ENCODE measurements around the gene SMARCAD1.

Gene SMARCAD1, protein sequence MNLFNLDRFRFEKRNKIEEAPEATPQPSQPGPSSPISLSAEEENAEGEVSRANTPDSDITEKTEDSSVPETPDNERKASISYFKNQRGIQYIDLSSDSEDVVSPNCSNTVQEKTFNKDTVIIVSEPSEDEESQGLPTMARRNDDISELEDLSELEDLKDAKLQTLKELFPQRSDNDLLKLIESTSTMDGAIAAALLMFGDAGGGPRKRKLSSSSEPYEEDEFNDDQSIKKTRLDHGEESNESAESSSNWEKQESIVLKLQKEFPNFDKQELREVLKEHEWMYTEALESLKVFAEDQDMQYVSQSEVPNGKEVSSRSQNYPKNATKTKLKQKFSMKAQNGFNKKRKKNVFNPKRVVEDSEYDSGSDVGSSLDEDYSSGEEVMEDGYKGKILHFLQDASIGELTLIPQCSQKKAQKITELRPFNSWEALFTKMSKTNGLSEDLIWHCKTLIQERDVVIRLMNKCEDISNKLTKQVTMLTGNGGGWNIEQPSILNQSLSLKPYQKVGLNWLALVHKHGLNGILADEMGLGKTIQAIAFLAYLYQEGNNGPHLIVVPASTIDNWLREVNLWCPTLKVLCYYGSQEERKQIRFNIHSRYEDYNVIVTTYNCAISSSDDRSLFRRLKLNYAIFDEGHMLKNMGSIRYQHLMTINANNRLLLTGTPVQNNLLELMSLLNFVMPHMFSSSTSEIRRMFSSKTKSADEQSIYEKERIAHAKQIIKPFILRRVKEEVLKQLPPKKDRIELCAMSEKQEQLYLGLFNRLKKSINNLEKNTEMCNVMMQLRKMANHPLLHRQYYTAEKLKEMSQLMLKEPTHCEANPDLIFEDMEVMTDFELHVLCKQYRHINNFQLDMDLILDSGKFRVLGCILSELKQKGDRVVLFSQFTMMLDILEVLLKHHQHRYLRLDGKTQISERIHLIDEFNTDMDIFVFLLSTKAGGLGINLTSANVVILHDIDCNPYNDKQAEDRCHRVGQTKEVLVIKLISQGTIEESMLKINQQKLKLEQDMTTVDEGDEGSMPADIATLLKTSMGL

GRCh38 chr4:94207469-94208224 lies at the start of gene SMARCAD1:
Gene SMARCAD1 (plus strand): TSS chr4:94207865. CDS start chr4:94208395, 530 bp downstream.
- DNase-seq (ENCODE audit: low read depth): peak; percentile 72

GRCh38 chr4:94158883-94159282 lies 48.8 kb upstream of the SMARCAD1 start:
- no peak for DNase-seq (ENCODE audit: low read depth)

- DNase-seq (ENCODE audit: low read depth): no peak
Measured at GRCh38 chr4:94159790-94160189, 47.9 kb upstream of the SMARCAD1 start.

DNA sequence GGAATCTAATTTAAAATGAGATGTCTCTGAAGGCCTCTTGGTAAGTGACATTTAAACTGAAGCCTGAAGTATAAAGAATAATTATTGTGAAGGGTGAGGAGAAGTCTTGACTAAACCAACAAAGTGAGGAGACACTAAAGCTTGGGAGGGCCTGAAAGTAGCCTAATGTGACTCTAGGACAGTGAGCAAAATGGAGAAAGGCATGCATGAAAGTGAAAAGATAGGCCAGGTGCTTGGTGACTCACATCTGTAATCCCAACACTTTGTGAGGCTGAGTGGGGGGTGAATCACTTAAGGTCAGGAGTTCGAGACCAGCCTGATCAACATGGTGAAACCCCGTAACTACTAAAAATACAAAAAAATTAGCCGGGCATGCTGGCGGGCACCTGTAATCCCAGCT lies 46.9 kb upstream of the SMARCAD1 start:
- no peak for DNase-seq (ENCODE audit: low read depth)

GRCh38 chr4:94165256-94165655 lies 42.4 kb upstream of the SMARCAD1 start:
- no peak for DNase-seq (ENCODE audit: low read depth)

- no peak for DNase-seq (ENCODE audit: low read depth)
Measured at GRCh38 chr4:94168321-94168720, 39.3 kb upstream of the SMARCAD1 start.

DNA sequence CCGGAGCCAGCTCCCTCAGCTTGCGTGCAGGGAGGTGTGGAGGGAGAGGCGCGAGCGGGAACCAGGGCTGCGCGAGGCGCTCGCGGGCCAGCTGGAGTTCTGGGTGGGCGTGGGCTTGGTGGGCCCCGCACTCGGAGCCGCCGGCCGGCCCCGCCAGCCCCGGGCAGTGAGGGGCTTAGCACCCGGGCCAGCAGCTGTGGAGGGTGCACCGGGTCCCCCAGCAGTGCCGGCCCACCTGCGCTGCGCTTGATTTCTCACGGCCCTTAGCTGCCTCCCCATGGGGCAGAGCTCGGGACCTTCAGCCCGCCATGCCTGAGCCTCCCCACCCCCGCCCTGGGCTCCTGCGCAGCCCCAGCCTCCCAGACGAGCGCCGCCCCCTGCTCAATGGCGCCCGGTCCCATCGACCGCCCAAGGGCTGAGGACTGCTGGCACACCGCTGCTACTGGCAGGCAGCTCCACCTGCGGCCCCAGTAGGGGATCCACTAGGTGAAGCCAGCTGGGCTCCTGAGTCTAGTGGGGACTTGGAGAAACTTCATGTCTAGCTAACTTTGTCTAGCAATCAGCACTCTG lies 37.8 kb upstream of the SMARCAD1 start:
- DNase-seq (ENCODE audit: low read depth): no peak

DNA sequence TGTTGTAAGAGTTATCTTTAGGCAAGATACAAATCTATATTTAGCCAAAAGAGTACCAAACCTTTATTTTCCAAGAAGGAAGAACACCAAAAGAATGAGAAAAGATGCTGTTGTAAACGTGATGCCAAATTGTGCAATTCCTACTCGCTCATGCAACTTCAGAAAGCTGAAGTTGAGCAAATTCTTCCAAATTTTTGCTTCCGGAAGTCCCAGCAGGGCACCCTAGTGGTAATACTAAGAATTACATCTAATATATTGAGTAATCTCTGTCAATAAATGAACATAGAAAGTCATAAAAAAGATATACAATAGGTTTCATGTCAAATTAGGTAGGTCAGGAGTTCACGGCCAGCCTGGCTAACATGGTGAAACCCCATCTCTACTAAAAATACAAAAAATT lies 36.0 kb upstream of the SMARCAD1 start:
- DNase-seq (ENCODE audit: low read depth): no peak

GRCh38 chr4:94175553-94176261 lies 32.0 kb upstream of the SMARCAD1 start:
- DNase-seq (ENCODE audit: low read depth): no peak

DNA sequence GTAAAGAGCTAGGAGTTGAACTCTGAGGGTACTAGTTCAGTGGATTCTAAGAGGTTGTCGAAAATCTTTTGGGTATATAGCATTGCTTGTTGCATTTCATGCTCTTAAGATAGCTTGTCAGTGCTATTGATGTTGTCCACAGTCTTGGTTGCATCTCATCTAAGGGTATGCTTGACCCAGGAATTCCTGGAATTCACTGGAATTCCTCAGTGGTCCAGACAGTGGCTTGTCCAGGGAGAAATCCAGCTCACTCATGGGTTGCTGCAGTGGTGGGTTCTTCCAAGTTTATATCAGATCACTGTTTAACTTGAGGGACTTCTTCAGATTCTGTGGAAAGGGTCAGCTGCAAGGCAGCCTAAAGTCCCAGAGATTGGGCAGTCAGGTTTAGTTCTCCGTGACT lies 29.8 kb upstream of the SMARCAD1 start:
- DNase-seq (ENCODE audit: low read depth): no peak

- DNase-seq (ENCODE audit: low read depth): no peak
Measured at GRCh38 chr4:94181815-94182214, 25.9 kb upstream of the SMARCAD1 start.

DNA sequence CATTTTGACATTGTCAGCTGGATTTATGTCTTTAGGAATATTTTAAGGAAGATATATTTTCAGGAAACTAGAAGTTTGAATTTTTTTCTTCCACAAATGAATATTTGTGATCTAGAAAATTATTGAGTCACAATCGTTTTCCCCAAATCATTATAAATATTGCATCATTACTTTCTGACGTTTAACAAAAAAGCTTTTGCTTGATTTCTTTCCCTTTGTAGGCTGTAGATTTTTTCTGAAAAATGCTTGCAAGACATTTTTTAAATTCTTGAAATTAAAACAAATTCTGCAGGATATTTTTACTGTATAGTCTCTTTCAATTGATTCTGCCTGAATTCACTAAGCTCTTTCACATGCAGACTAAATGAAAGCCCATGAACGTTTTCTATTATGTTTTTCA lies 4.9 kb upstream of the SMARCAD1 start:
- DNase-seq (ENCODE audit: low read depth): no peak

DNA sequence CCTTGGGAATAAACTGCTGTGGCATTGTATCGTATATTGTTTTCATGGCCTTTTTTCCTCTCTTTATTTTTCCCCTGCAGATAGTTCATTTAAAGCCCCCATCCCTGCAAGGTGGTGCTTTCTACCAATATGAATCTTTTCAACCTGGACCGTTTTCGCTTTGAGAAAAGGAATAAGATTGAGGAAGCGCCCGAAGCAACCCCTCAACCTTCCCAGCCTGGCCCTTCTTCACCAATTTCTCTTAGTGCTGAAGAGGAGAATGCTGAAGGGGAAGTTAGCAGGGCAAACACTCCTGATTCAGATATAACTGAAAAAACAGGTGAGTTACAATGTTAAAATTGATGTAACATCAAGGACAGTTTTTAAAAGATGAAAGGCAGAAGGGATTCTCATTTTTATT lies 601 bp downstream of the SMARCAD1 start:
- no peak for DNase-seq (ENCODE audit: low read depth)

DNA sequence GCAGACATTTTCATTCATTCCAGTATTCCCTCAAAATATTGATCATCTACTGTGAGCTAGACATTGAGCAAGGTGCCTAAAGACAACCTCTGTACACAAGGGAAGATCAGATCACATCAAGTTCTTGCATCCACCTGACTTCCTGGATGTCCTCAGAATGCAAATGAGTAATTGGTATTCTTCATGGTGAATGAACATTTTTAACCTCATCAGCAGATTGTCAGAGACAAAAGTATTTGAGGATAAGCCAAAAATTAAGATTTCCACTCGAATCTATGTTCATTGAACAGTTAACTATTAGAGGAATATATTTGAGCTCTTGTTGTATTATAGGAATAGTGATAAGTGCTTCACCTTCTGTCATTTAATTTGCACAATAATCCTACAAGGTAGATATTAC lies 1.3 kb downstream of the SMARCAD1 start:
- no peak for DNase-seq (ENCODE audit: low read depth)

DNA sequence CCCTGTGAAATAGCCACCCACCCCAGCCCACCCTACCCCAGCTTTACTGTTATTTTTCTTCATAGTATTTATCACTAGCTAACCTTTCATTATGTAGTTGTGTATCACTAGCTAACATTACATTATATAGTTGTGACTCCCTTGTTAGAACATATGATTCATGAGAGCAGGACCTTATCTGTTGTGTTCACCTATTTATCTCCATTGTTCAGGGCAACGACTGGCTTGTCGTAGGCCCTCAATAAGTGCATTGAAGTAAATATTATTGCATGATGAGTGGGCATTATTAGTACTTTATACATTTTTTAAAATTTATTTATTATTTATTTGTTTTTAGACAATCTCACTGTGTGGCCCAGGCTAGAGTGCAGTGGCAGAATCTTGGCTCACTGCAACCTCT lies 4.2 kb downstream of the SMARCAD1 start:
- no peak for DNase-seq (ENCODE audit: low read depth)

DNA sequence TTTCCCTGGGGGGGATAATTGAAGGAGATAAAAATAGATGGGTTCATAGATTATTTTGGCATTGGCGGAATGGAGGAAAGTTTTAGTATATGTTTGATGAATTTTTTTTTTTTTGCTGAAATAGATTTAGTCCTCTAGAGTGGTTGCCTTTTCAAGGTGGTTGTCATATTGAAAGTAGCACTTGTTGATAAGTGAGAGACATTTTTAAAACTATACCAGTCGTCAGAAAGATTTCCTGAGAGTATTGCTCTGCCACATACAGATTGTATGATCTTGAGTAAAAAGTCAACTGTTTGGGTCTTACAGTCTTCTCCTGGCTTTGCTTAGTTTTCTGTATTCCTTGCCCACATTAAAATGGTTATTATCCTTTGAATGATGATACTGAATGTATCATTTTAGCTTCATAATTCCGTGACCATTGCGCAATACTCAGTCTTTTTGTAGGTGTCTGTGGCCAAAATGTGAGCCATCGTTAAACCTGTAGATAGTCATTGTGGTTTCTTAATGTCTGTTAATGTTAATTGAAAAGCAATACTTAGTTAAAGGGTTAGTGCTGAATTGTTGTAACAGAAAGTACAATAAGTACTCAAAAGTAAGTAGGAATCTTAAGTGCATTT lies 7.1 kb downstream of the SMARCAD1 start:
- no peak for DNase-seq (ENCODE audit: low read depth)

DNA sequence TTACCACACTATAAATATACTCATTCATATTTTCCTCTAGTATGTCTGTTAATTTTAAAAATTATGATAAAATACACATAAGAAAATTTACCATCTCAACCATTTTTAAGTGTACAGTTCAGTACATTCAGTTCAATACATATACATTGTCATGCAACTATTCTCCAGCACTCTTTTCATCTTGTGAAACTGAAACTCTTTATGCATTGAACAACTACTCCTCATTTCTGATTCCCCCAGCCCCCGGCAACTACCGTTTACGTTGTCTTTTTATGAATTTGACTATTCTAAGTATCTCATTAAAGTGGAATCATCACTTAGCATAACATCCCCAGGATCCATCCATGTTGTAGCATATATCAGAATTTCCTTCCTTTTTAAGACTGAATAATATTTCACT lies 8.7 kb downstream of the SMARCAD1 start:
- no peak for DNase-seq (ENCODE audit: low read depth)

- no peak for DNase-seq (ENCODE audit: low read depth)
Measured at GRCh38 chr4:94219402-94219801, 11.7 kb downstream of the SMARCAD1 start.

DNA sequence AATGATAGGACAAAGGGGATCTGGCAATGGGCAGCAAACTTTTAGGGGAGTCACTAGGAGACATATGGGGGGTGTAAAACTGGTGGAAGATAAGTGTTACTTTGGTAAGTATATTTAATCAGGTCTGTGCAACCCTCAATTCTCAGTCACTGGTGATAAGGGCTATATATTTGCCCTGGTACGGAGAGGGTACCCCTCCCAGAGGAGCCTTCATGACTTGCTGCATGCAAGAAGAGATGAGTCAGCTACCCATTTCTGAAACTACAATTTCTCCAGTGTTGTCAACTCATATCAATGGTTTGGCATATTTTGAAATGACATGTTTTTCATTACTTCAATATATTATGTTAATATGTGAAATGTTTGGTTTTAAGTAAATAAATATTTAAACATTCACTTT lies 14.3 kb downstream of the SMARCAD1 start:
- DNase-seq (ENCODE audit: low read depth): no peak

- DNase-seq (ENCODE audit: low read depth): no peak
Measured at GRCh38 chr4:94225449-94225848, 17.8 kb downstream of the SMARCAD1 start.

- DNase-seq (ENCODE audit: low read depth): no peak
Measured at GRCh38 chr4:94226763-94227162, 19.1 kb downstream of the SMARCAD1 start.

All from non-pigmented ciliary epithelial cell (primary cell).